HCT116 (cell line): ENCODE results near the gene BEND7.

Experiments
- POLR2AphosphoS5 ChIP-seq: IDR thresholded peaks from 2 replicates; pipeline ENCODE4 v1.6.1; 2011; ENCODE audit warnings: mild to moderate bottlenecking, low read depth, low read length, moderate library complexity
- REST ChIP-seq: IDR thresholded peaks from 2 replicates; pipeline ENCODE4 v1.6.1; 2012; ENCODE audit warnings: low read depth
- TF ChIP-seq, protein P1 (sequence below), 3 experiments: fragments of 200-600 bp in 1 of 3; sonication (generic) in 1 of 3; IDR thresholded peaks in 2 of 3; conservative IDR thresholded peaks in 1 of 3; 2 replicates each; pipeline ENCODE4 v1.5.1; 2012 to 2017; ENCODE audit warnings: low read depth in 2 of 3, low read length in 2 of 3, antibody characterized with exemption in 1 of 3, borderline replicate concordance in 1 of 3, control low read depth in 1 of 3, mild to moderate bottlenecking in 1 of 3, mixed read lengths in 1 of 3, mixed run types in 1 of 3, moderate library complexity in 1 of 3; ENCODE audit not compliant: insufficient read depth in 1 of 3

- no peak for TF ChIP-seq REST
- TF ChIP-seq, protein P1, sequence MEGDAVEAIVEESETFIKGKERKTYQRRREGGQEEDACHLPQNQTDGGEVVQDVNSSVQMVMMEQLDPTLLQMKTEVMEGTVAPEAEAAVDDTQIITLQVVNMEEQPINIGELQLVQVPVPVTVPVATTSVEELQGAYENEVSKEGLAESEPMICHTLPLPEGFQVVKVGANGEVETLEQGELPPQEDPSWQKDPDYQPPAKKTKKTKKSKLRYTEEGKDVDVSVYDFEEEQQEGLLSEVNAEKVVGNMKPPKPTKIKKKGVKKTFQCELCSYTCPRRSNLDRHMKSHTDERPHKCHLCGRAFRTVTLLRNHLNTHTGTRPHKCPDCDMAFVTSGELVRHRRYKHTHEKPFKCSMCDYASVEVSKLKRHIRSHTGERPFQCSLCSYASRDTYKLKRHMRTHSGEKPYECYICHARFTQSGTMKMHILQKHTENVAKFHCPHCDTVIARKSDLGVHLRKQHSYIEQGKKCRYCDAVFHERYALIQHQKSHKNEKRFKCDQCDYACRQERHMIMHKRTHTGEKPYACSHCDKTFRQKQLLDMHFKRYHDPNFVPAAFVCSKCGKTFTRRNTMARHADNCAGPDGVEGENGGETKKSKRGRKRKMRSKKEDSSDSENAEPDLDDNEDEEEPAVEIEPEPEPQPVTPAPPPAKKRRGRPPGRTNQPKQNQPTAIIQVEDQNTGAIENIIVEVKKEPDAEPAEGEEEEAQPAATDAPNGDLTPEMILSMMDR (IDR thresholded peaks at IDR 0.05 in 2 of 3, conservative IDR thresholded peaks at IDR 0.05 in 1 of 3; ENCODE audit: borderline replicate concordance in 1 of 3, insufficient read depth in 1 of 3, low read depth in 2 of 3, low read length in 2 of 3), result no peak
- no peak for TF ChIP-seq POLR2AphosphoS5
Observed at GRCh38 chr10:13489035-13489599, 39.7 kb downstream of the BEND7 start.
